ENCODE results near the gene UBIAD1.
"Not testable (repeated sequence)": the region's sequence is repeated elsewhere in the genome, so short reads cannot be mapped to it uniquely, and the experiment has no call there.

The UBIAD1 gene

GRCh38 chr1:11293856-11294255 is 20.9 kb downstream of the UBIAD1 start:
- no peaks in the 10 kb centered on the region for H3K9me3 ChIP-seq (ENCODE audit: control insufficient read depth, low read length)
- no peaks in the 10 kb centered on the region for H3K36me3 ChIP-seq (ENCODE audit: control insufficient read depth, insufficient read depth, low read length)
- no peak overlapping the region for H3K4me3 ChIP-seq (ENCODE audit: insufficient read depth, low read depth, low read length)
- WGBS, 2 experiments, result 94 to 97% methylated on average over 6 of the region's 6 CpGs
- H3K4me1 ChIP-seq (ENCODE audit: control insufficient read depth, insufficient read depth, low read length), result peaks cover 7% of the 10 kb centered on the region
- H3K27ac ChIP-seq (ENCODE audit: insufficient read depth, low read depth, low read length, poor library complexity, severe bottlenecking), result no peak overlapping the region
- H3K27me3 ChIP-seq (ENCODE audit: control insufficient read depth, insufficient read depth, low read length, poor library complexity, severe bottlenecking), result no peaks in the 10 kb centered on the region

GRCh38 chr1:11294951-11295350 is 22.0 kb downstream of the UBIAD1 start:
- 95% methylated on average over 8 of the region's 8 CpGs for WGBS, 2 experiments
- peaks cover 4% of the 10 kb centered on the region for H3K4me1 ChIP-seq (ENCODE audit: control insufficient read depth, insufficient read depth, low read length)
- H3K4me3 ChIP-seq (ENCODE audit: insufficient read depth, low read depth, low read length), result no peak overlapping the region
- no peak overlapping the region for H3K27ac ChIP-seq (ENCODE audit: insufficient read depth, low read depth, low read length, poor library complexity, severe bottlenecking)
- no peaks in the 10 kb centered on the region for H3K36me3 ChIP-seq (ENCODE audit: control insufficient read depth, insufficient read depth, low read length)
- no peaks in the 10 kb centered on the region for H3K9me3 ChIP-seq (ENCODE audit: control insufficient read depth, low read length)
- no peaks in the 10 kb centered on the region for H3K27me3 ChIP-seq (ENCODE audit: control insufficient read depth, insufficient read depth, low read length, poor library complexity, severe bottlenecking)

DNA sequence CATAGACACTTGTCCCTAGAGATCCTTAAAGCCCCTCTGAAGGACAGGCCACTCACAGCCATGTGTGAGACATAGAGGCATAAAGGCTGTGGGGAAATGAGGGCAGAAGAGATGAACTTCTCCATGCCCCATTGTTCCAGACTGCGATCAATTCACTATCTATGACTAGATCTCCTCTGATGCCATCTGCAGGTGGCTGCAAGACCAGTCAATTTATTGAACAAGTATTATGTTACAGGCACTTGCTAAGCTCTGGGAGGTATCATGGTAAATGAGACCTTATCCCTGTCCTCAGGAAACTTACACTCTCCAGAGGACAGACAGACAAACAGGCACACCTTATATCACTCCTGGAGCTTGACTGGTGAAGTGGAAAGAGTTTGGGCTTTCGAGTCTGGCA is 22.9 kb downstream of the UBIAD1 start:
- H3K27ac ChIP-seq (ENCODE audit: insufficient read depth, low read depth, low read length, poor library complexity, severe bottlenecking), result no peak overlapping the region
- H3K4me3 ChIP-seq (ENCODE audit: insufficient read depth, low read depth, low read length), result no peak overlapping the region
- H3K9me3 ChIP-seq (ENCODE audit: control insufficient read depth, low read length), result no peaks in the 10 kb centered on the region
- no peaks in the 10 kb centered on the region for H3K36me3 ChIP-seq (ENCODE audit: control insufficient read depth, insufficient read depth, low read length)
- peaks cover 4% of the 10 kb centered on the region for H3K4me1 ChIP-seq (ENCODE audit: control insufficient read depth, insufficient read depth, low read length)
- H3K27me3 ChIP-seq (ENCODE audit: control insufficient read depth, insufficient read depth, low read length, poor library complexity, severe bottlenecking), result no peaks in the 10 kb centered on the region
- 94 to 97% methylated on average over 2 of the region's 2 CpGs for WGBS, 2 experiments

- not testable (repeated sequence) for H3K27me3 ChIP-seq (ENCODE audit: control insufficient read depth, insufficient read depth, low read length, poor library complexity, severe bottlenecking); H3K4me3 ChIP-seq (ENCODE audit: insufficient read depth, low read depth, low read length); H3K4me1 ChIP-seq (ENCODE audit: control insufficient read depth, insufficient read depth, low read length); H3K27ac ChIP-seq (ENCODE audit: insufficient read depth, low read depth, low read length, poor library complexity, severe bottlenecking); H3K9me3 ChIP-seq (ENCODE audit: control insufficient read depth, low read length); H3K36me3 ChIP-seq (ENCODE audit: control insufficient read depth, insufficient read depth, low read length)
- 94% methylated on average over 5 of the region's 5 CpGs for WGBS, 2 experiments
Observed at GRCh38 chr1:11297774-11298173, 24.8 kb downstream of the UBIAD1 start.

GRCh38 chr1:11298390-11299224 is 25.6 kb downstream of the UBIAD1 start:
- Histone ChIP-seq H3K27ac (ENCODE audit: insufficient read depth, low read depth, low read length, poor library complexity, severe bottlenecking) (no peak overlapping the region), H3K9me3 (ENCODE audit: control insufficient read depth, low read length) (no peaks in the 10 kb centered on the region), H3K27me3 (ENCODE audit: control insufficient read depth, insufficient read depth, low read length, poor library complexity, severe bottlenecking) (no peaks in the 10 kb centered on the region), H3K4me1 (ENCODE audit: control insufficient read depth, insufficient read depth, low read length) (peaks cover 4% of the 10 kb centered on the region), H3K4me3 (ENCODE audit: insufficient read depth, low read depth, low read length) (no peak overlapping the region), H3K36me3 (ENCODE audit: control insufficient read depth, insufficient read depth, low read length) (no peaks in the 10 kb centered on the region)
- WGBS, 2 experiments, result 90 to 91% methylated on average over 12 of the region's 12 CpGs

GRCh38 chr1:11299225-11299574 is 26.2 kb downstream of the UBIAD1 start:
- peaks cover 4% of the 10 kb centered on the region for H3K4me1 ChIP-seq (ENCODE audit: control insufficient read depth, insufficient read depth, low read length)
- WGBS, 2 experiments, result 80 to 82% methylated on average over 10 of the region's 10 CpGs
- no peak overlapping the region for H3K4me3 ChIP-seq (ENCODE audit: insufficient read depth, low read depth, low read length)
- no peaks in the 10 kb centered on the region for H3K27me3 ChIP-seq (ENCODE audit: control insufficient read depth, insufficient read depth, low read length, poor library complexity, severe bottlenecking)
- no peaks in the 10 kb centered on the region for H3K9me3 ChIP-seq (ENCODE audit: control insufficient read depth, low read length)
- H3K36me3 ChIP-seq (ENCODE audit: control insufficient read depth, insufficient read depth, low read length), result no peaks in the 10 kb centered on the region
- no peak overlapping the region for H3K27ac ChIP-seq (ENCODE audit: insufficient read depth, low read depth, low read length, poor library complexity, severe bottlenecking)

DNA sequence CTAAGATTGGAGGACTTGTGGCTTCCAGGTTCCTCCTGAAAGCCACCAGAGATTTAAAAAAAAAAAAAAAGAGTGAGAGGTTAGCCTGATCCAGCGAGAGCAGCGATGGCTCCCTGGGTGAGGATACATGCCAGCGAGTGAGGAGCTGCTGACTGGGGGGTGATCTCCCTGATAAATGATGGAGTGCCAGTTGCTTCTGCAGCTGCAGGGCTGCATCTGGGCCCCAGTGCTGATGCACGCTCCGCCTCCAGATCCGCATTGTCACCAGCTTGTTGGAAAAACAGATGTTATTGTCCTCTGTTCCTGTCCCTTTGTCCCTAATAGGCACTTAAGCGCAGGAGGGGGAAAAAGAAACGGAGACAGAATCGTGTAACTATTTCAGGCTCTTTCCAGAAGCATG is 28.6 kb downstream of the UBIAD1 start:
- 83 to 85% methylated on average over 9 of the region's 9 CpGs for WGBS, 2 experiments
- Histone ChIP-seq H3K4me1 (ENCODE audit: control insufficient read depth, insufficient read depth, low read length) (peaks cover 4% of the 10 kb centered on the region), H3K36me3 (ENCODE audit: control insufficient read depth, insufficient read depth, low read length) (no peaks in the 10 kb centered on the region), H3K27me3 (ENCODE audit: control insufficient read depth, insufficient read depth, low read length, poor library complexity, severe bottlenecking) (no peaks in the 10 kb centered on the region), H3K27ac (ENCODE audit: insufficient read depth, low read depth, low read length, poor library complexity, severe bottlenecking) (no peak overlapping the region), H3K4me3 (ENCODE audit: insufficient read depth, low read depth, low read length) (no peak overlapping the region), H3K9me3 (ENCODE audit: control insufficient read depth, low read length) (no peaks in the 10 kb centered on the region)

DNA sequence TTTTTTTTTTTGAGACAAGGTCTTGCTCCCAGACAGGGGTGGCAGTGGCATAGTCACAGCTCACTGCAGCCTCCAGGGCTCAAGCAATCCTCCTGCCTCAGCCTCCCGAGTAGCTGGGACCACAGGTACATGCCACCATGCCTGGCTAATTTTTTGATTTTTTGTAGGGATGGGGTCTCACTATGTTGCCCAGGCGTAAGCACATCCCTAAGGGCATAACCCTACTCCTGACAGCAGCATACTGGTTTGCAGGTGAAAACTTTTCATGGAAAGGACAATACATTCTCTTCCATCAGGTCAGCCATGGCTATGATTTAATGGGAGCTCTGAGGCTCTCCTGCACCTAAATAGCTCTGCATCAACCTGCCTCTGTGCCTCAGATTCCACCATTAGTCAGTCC is 29.4 kb downstream of the UBIAD1 start:
- 87 to 92% methylated on average over 2 of the region's 2 CpGs for WGBS, 2 experiments
- H3K27me3 ChIP-seq (ENCODE audit: control insufficient read depth, insufficient read depth, low read length, poor library complexity, severe bottlenecking), result no peaks in the 10 kb centered on the region

GRCh38 chr1:11305516-11305915 is 32.5 kb downstream of the UBIAD1 start:
- H3K27me3 ChIP-seq (ENCODE audit: control insufficient read depth, insufficient read depth, low read length, poor library complexity, severe bottlenecking); H3K27ac ChIP-seq (ENCODE audit: insufficient read depth, low read depth, low read length, poor library complexity, severe bottlenecking); H3K4me1 ChIP-seq (ENCODE audit: control insufficient read depth, insufficient read depth, low read length); H3K4me3 ChIP-seq (ENCODE audit: insufficient read depth, low read depth, low read length); H3K9me3 ChIP-seq (ENCODE audit: control insufficient read depth, low read length); H3K36me3 ChIP-seq (ENCODE audit: control insufficient read depth, insufficient read depth, low read length): not testable (repeated sequence)
- 93 to 97% methylated on average over 26 to 29 of the region's 29 CpGs for WGBS, 2 experiments

More for the DNA sequence above, 29.4 kb downstream of the UBIAD1 start:
- no peak overlapping the region for H3K27ac ChIP-seq (ENCODE audit: insufficient read depth, low read depth, low read length, poor library complexity, severe bottlenecking)
- H3K4me3 ChIP-seq (ENCODE audit: insufficient read depth, low read depth, low read length), result no peak overlapping the region
- H3K36me3 ChIP-seq (ENCODE audit: control insufficient read depth, insufficient read depth, low read length), result no peaks in the 10 kb centered on the region
- H3K9me3 ChIP-seq (ENCODE audit: control insufficient read depth, low read length), result no peaks in the 10 kb centered on the region
- peaks cover 4% of the 10 kb centered on the region for H3K4me1 ChIP-seq (ENCODE audit: control insufficient read depth, insufficient read depth, low read length)

DNA sequence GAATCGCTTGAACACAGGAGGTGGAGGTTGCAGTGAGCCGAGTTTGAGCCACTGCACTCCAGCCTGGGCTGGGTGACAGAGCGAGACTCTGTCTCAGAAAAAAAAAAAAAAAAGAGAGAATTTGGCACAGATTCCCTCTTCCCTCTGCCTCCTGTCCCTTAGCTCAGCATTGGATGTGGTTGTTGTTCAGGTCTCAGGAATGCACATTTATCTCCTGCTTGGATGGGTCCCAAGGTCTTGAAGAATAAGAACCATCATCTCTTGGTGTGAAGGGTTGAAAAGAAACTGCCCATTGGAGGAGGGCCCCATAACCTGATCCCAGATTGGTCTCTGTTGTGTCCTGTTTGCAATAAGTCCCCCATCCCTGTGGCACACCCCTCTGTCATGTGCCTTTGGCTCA is 34.9 kb downstream of the UBIAD1 start:
- Histone ChIP-seq H3K36me3 (ENCODE audit: control insufficient read depth, insufficient read depth, low read length) (no peaks in the 10 kb centered on the region), H3K27ac (ENCODE audit: insufficient read depth, low read depth, low read length, poor library complexity, severe bottlenecking) (no peak overlapping the region), H3K4me3 (ENCODE audit: insufficient read depth, low read depth, low read length) (no peak overlapping the region), H3K27me3 (ENCODE audit: control insufficient read depth, insufficient read depth, low read length, poor library complexity, severe bottlenecking) (no peaks in the 10 kb centered on the region), H3K4me1 (ENCODE audit: control insufficient read depth, insufficient read depth, low read length) (peaks cover 14% of the 10 kb centered on the region), H3K9me3 (ENCODE audit: control insufficient read depth, low read length) (no peaks in the 10 kb centered on the region)
- 95 to 99% methylated on average over 3 of the region's 3 CpGs for WGBS, 2 experiments
